ENCODE measurements around the gene ZNF416.

Gene ZNF416

DNA sequence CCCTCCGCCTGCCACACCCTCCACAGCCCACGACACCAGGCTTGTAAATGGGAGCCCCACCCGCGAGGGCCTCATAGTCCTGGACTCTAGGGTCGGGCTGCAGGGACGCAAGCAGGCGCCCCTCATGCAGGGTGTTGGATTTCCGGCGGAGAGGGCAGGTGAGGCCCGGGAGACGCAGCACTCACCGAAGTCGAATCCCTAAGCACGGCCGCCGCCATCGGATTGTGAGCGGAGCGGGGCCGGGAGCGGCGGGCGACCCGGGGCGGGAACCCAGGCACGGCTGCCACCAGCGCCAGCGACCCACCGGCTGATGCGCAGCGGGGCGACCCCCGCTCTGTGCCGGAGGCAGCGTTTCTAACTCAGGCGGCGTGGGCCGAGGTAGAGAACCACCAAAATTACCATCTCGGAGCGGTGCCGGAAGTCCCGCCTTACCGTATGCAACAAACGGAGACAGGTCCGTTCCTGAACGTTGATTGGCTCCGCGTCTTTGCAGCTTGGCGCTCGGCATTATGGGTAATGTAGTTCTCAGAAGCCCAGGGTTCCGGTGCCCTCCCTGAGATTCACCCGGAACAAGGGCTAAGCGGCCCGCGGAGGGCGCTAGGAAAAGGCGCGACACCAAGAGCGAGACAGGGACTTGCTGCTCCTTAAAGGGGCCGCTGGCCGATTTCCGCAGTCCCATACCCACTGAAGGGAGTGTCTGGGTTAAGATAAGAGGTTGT, at the start of gene ZNF416:
ZNF416 (minus strand) TSS at position 425 of the 719 bp plus-strand sequence; CDS start at position 218, 207 bp downstream.
- Mint-ChIP-seq H3K27me3 (no peaks in the 10 kb centered on the region), H3K27ac (peak within 1 kb of the TSS; percentile 74), H3K4me1 (ENCODE audit: low read depth) (peaks cover 22% of the 10 kb centered on the region), H3K9me3 (peaks cover 76% of the 10 kb centered on the region), H3K4me3 (peak within 1 kb of the TSS; percentile 82), H3K36me3 (ENCODE audit: low read depth) (peaks cover 53% of the 10 kb centered on the region)
- intact Hi-C loops (cut with micrococcal nuclease) = loop anchor here (2.0 to 5.0 kb wide), 2 partner anchors 52 to 54 kb away; partner anchors contain the start of genes ZNF211 and ZNF549

DNA sequence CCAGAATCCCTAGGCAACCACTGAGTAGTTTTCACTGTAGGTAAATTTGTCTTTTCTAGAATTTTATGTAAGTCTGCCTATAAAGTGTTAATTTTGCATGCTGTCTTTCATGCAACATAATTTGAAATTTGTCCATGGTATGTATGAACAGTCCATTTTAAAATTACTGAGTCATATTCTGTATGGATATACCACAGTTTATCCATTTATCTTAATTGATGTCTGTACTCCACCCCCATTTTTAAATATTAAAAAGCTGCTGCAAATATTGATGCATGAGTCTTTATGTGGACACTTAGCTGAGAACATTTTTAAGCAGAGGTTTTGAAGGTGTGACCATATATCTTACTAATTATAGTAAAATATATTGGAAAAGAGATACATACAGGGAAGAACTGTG, 44.4 kb upstream of the ZNF416 start:
- H3K4me3 Mint-ChIP-seq = no peak overlapping the region
- peaks cover 67% of the 10 kb centered on the region for H3K36me3 Mint-ChIP-seq (ENCODE audit: low read depth)
- peaks cover 96% of the 10 kb centered on the region for H3K9me3 Mint-ChIP-seq
- no peaks in the 10 kb centered on the region for H3K27me3 Mint-ChIP-seq
- no peak overlapping the region for H3K27ac Mint-ChIP-seq
- peaks cover 1% of the 10 kb centered on the region for H3K4me1 Mint-ChIP-seq (ENCODE audit: low read depth)
- intact Hi-C loops (cut with micrococcal nuclease) = no loop called here

DNA sequence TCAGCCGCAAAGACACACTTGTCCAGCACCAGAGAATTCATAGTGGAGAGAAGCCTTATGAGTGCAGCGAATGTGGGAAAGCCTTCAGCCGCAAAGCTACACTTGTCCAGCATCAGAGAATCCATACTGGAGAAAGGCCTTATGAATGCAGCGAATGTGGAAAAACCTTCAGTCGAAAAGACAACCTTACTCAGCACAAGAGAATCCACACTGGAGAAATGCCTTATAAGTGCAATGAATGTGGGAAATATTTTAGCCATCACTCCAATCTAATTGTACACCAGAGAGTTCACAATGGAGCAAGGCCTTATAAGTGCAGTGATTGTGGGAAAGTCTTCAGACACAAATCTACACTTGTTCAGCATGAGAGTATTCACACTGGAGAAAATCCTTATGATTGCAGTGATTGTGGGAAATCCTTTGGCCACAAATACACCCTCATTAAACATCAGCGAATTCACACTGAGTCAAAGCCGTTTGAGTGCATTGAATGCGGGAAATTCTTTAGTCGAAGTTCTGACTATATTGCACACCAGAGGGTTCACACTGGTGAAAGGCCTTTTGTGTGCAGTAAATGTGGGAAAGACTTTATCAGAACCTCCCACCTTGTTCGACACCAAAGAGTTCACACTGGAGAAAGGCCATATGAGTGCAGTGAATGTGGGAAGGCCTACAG, 42.1 kb upstream of the ZNF416 start:
- intact Hi-C loops (cut with micrococcal nuclease) = no loop called here
- peaks cover 96% of the 10 kb centered on the region for H3K9me3 Mint-ChIP-seq
- no peak overlapping the region for H3K4me3 Mint-ChIP-seq
- peaks cover 13% of the 10 kb centered on the region for H3K4me1 Mint-ChIP-seq (ENCODE audit: low read depth)
- H3K27ac Mint-ChIP-seq = no peak overlapping the region
- H3K27me3 Mint-ChIP-seq = no peaks in the 10 kb centered on the region
- peaks cover 90% of the 10 kb centered on the region for H3K36me3 Mint-ChIP-seq (ENCODE audit: low read depth)

DNA sequence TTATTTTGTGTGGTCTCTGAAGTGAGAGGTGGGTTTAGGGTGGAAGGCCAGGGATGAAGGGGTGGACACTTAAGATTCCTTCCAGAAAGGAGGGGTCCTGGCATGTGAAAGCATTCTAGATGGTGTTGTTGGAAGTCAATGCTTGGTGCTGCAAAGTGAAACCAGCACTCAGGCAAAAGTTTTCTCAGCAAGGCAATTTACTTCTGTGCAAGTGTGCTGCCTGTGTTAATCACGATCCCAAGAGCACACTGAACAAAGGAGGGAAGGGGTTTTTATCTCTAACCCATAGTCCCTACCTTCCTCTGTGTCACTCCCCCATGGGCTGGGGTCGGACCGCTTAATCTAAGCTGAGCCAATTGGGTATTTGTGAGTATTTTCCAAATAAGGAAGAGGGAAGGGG, 36.6 kb upstream of the ZNF416 start:
- Mint-ChIP-seq H3K4me1 (ENCODE audit: low read depth) (peaks cover 36% of the 10 kb centered on the region), H3K4me3 (peak overlapping the region; percentile 93), H3K9me3 (peaks cover 92% of the 10 kb centered on the region), H3K36me3 (ENCODE audit: low read depth) (peaks cover 65% of the 10 kb centered on the region), H3K27me3 (peaks cover 2% of the 10 kb centered on the region), H3K27ac (no peak overlapping the region)
- intact Hi-C loops (cut with micrococcal nuclease) = no loop called here

DNA sequence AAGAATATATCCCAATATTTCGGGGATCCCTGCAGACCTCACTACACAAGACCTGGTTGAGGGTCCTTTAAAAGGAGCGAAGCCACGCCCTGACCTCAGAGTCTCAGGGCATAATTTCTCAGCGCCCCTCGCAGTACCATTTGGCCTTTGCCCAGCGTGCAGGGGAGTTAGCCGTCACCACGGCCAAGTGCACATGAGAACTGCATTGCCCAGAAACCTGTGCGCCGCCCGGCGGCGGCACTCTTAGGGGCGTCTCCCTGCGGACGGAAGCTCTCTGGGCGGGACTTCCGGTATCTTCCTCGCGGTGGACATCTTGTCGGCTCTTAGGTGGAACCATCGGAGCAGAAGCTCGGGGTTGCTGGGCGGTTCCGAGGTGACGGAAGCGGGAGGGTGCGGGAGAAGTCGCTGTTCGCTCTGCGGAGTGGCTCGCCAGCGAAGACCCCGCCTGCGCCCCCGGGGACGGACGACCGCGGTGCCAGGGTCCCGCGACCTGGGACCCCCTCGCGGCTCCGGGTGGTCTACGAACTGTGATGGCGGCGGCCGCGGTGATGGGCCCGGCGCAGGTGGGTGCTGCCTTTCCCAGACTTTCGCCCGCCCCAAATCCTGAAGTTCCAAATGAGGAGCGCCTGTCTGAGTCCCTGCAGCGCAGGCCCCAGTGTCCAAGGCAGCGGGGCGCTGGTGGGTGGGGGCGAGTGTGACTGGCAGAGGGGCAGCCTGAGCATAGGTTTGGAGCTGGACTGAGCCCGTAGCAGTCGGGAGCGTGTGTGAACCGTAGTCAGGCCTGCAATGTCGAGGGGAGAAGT, 35.4 kb upstream of the ZNF416 start, which contains the start of gene ZNF134:
ZNF134 (plus strand) TSS at position 302 of the 803 bp plus-strand sequence. CDS start 5,227 bp downstream, outside the sequence.
- Mint-ChIP-seq H3K4me3 (peak within 1 kb of the TSS; percentile 93), H3K36me3 (ENCODE audit: low read depth) (peaks cover 53% of the 10 kb centered on the region), H3K4me1 (ENCODE audit: low read depth) (peaks cover 36% of the 10 kb centered on the region), H3K9me3 (peaks cover 85% of the 10 kb centered on the region), H3K27ac (peak within 1 kb of the TSS; percentile 78), H3K27me3 (peaks cover 2% of the 10 kb centered on the region)
- intact Hi-C loops (cut with micrococcal nuclease) = loop anchor here (1.0 kb wide), 2 partner anchors 15 to 19 kb away; partner anchors contain the start of genes ZNF211 and ZNF530

DNA sequence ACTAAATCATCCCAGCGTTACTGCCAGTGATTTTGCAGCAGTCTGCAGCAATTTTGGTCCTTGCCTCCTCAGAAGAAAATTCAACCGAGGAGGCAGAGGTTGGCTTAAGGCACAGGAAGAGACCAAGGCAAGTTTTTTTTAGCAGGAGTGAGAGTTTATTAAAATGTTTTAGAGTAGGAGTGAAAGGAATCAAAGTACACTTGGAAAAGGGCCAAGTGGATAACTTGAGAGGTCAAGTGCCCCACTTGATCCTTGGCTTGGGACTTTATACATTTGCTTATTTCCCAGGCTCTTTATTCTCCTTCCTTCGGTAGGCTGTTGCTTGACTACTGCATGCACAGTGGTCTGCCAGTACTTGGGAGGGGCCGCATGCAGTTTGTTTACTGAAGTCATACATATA, 32.4 kb upstream of the ZNF416 start:
- intact Hi-C loops (cut with micrococcal nuclease) = no loop called here
- Mint-ChIP-seq H3K9me3 (peaks cover 85% of the 10 kb centered on the region), H3K27me3 (peaks cover 2% of the 10 kb centered on the region), H3K36me3 (ENCODE audit: low read depth) (peaks cover 40% of the 10 kb centered on the region), H3K4me1 (ENCODE audit: low read depth) (peaks cover 24% of the 10 kb centered on the region), H3K27ac (no peak overlapping the region), H3K4me3 (no peak overlapping the region)

DNA sequence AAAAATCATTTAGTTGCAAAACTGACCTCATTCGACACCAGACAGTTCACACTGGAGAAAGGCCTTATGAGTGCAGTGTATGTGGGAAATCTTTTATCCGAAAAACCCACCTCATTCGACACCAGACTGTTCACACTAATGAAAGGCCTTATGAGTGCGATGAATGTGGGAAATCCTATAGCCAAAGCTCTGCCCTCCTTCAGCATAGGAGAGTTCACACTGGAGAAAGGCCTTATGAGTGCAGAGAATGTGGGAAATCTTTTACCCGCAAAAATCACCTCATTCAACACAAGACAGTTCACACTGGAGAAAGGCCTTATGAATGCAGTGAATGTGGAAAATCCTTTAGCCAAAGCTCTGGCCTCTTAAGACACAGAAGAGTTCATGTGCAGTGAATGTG, 28.2 kb upstream of the ZNF416 start:
- peaks cover 59% of the 10 kb centered on the region for H3K36me3 Mint-ChIP-seq (ENCODE audit: low read depth)

DNA sequence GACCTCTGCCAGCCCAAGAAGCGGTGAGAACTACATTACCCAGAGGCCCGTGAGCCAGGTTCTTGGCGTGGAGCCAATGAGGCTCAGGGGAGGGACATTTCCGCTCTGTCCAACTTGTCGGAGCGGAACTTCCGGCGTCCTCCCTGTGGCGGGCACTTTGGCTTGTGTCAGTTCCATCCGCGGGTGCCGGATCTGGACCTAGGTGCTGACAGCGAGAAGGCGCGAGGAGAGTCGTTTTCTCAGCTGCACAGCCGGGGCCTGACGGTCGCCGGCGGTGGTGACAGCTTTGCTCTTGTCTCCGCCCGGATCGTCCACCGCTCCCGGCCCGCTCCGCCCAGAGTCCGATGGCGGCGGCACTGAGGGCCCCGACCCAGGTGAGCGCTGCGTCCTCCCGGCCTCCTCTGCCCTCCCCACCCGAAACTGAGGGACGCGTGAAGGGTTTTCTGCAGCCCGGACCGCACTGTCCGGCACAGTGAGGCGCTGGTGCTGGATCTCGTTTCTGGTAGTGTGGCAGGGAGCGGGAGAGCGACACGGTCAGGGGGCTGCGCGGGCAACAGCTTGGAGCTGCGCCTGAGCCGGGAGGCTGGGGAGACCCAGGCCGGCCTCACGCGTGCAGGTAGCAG, 21.2 kb upstream of the ZNF416 start, which contains the start of gene ZNF530:
ZNF530 (plus strand) TSS at position 125 of the 623 bp plus-strand sequence. CDS start 4,461 bp downstream, outside the sequence.
- peaks cover 42% of the 10 kb centered on the region for H3K36me3 Mint-ChIP-seq (ENCODE audit: low read depth)

More for the DNA sequence above, 28.2 kb upstream of the ZNF416 start:
- Mint-ChIP-seq H3K9me3 (peaks cover 91% of the 10 kb centered on the region), H3K27me3 (no peaks in the 10 kb centered on the region), H3K4me3 (no peak overlapping the region), H3K27ac (no peak overlapping the region), H3K4me1 (ENCODE audit: low read depth) (peaks cover 3% of the 10 kb centered on the region)
- intact Hi-C loops (cut with micrococcal nuclease) = no loop called here

DNA sequence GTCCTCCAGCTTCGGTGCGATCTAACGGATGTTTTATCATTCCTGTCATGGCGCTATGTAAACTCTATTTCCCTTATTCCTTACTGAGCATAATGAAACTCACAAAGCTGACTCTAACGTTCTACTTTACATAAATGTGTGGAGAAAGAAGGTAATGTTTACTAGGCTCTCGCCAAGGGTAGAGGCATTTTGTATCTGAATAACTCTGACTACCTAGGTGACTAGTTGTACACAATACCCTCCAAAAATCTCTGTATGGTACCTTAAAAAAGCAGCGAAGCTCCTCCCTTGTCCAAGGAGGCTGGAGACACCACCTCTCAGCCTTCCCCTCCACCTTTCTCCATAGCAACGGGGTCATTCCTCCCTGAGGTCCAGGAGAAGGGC, 20.7 kb upstream of the ZNF416 start:
- peaks cover 17% of the 10 kb centered on the region for H3K4me1 Mint-ChIP-seq (ENCODE audit: low read depth)
- peaks cover 3% of the 10 kb centered on the region for H3K27me3 Mint-ChIP-seq
- H3K36me3 Mint-ChIP-seq (ENCODE audit: low read depth) = peaks cover 37% of the 10 kb centered on the region
- peak overlapping the region; percentile 77 for H3K4me3 Mint-ChIP-seq
- peaks cover 81% of the 10 kb centered on the region for H3K9me3 Mint-ChIP-seq
- intact Hi-C loops (cut with micrococcal nuclease) = loop anchor here (1.0 kb wide), 1 partner anchor 15 kb away; the partner anchor contains the start of gene ZNF134
- peak overlapping the region; percentile 65 for H3K27ac Mint-ChIP-seq

More for the DNA sequence above, 21.2 kb upstream of the ZNF416 start, which contains the start of gene ZNF530:
- H3K9me3 Mint-ChIP-seq = peaks cover 81% of the 10 kb centered on the region
- peaks cover 17% of the 10 kb centered on the region for H3K4me1 Mint-ChIP-seq (ENCODE audit: low read depth)
- intact Hi-C loops (cut with micrococcal nuclease) = loop anchor here (1.0 kb wide), 1 partner anchor 14 kb away; the partner anchor contains the start of gene ZNF134
- H3K27me3 Mint-ChIP-seq = peaks cover 3% of the 10 kb centered on the region
- peak within 1 kb of the TSS; percentile 77 for H3K4me3 Mint-ChIP-seq
- peak within 1 kb of the TSS; percentile 65 for H3K27ac Mint-ChIP-seq

DNA sequence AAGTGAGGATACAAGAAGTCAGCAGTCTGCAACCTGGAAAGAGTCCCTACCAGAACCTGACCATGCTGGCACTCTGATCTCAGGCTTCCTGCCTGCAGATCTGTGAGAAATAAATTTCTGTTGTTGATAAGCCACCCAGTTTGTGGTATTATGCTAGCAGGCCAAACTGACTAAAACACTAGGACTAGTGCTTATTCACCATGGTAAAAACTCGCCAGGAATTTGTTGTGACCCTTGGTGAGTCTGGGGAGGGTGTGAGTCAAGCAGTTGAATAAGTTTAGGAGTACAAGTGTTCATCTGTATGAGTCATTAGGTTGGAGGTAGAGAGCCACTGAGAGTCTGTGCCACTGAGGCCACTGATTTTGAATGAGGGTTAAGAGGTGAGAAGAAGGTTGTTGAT, 8.8 kb upstream of the ZNF416 start:
- peaks cover 82% of the 10 kb centered on the region for H3K9me3 Mint-ChIP-seq
- intact Hi-C loops (cut with micrococcal nuclease) = no loop called here
- H3K27ac Mint-ChIP-seq = no peak overlapping the region
- no peaks in the 10 kb centered on the region for H3K27me3 Mint-ChIP-seq
- H3K36me3 Mint-ChIP-seq (ENCODE audit: low read depth) = peaks cover 91% of the 10 kb centered on the region
- H3K4me1 Mint-ChIP-seq (ENCODE audit: low read depth) = peaks cover 16% of the 10 kb centered on the region
- no peak overlapping the region for H3K4me3 Mint-ChIP-seq

DNA sequence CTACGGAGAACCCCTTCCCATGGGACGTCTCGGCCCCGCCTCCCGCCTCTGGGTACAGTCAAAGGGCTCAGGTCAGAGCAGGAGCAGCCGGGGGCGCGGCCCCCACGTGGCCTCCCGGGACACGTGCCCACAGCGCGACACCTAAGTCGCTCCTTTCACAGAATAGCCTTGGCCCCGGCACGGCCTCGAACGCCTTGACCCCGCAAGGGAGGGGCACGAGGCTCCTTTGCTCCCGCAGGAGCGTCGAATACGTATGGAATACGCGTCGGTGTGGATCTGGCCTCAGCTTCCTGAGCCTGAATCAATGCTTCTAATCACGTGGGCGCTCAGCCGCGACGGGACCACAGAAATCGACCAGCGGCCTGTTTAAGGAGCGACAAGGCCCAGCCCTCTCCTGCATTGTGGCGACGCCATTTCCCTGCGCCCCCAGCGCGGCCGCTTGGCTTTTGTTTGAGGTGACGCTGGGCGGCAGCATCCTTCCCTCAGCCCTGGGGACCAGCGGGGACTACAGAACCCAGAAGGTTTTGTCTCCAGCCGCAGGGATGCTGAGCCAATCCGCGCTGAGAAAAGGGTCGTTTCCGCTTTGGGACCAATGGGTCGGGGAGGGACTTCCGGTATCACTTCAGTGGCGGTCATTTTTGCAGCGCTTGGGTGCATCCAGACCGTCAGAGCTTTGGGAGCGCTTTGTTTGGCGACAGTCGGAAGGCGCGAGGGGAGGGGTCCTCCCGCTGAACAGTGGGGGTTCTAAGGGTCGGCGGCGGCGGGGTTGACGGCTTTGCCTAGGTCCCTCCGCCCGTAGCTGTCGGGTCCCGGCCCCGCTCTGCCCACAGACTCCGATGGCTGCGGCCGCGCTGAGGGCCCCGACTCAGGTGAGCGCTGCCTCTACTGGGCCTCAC, 5.1 kb upstream of the ZNF416 start, which contains the start of gene ZIK1:
ZIK1 (plus strand) TSS at position 625 of the 896 bp plus-strand sequence; CDS start at position 837, 212 bp downstream.
- Mint-ChIP-seq H3K4me3 (peak within 1 kb of the TSS; percentile 90), H3K27ac (peak within 1 kb of the TSS; percentile 74), H3K36me3 (ENCODE audit: low read depth) (peaks cover 60% of the 10 kb centered on the region), H3K27me3 (no peaks in the 10 kb centered on the region), H3K4me1 (ENCODE audit: low read depth) (peaks cover 16% of the 10 kb centered on the region), H3K9me3 (peaks cover 73% of the 10 kb centered on the region)
- intact Hi-C loops (cut with micrococcal nuclease) = no loop called here

DNA sequence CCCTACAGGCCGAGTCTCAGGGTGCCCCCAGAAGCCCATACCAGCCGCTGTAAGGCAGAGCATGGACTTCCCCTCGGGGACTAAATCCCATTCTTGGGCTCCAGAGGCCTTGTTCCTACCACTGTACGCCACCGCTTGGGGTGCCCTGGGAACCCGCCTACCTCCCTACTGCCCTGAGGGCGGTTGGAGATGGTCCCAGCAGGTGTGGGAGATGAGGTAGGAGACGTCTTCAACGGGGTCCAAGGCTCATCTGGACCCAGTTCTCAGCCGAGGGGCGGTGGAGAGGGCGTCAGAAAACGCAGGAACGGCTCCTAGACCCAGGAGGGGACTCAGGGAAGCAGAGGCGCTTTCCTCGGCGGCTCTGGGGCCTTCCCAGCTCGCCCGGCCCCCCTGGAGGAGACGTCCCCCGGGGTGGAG, 4.4 kb upstream of the ZNF416 start:
- intact Hi-C loops (cut with micrococcal nuclease) = no loop called here
- Mint-ChIP-seq H3K27me3 (no peaks in the 10 kb centered on the region), H3K36me3 (ENCODE audit: low read depth) (peaks cover 54% of the 10 kb centered on the region), H3K4me3 (peak overlapping the region; percentile 90), H3K27ac (peak overlapping the region; percentile 74), H3K4me1 (ENCODE audit: low read depth) (peaks cover 18% of the 10 kb centered on the region), H3K9me3 (peaks cover 67% of the 10 kb centered on the region)

Data from dendritic cell treated with granulocyte-macrophage colony-stimulating factor and Interleukin-4, amounts not matched to agents 40 ng/mL and 50 ng/mL, for 4 days (primary cell).